IPS-18c (cell line): Measurements from ENCODE around the gene PAEP.

Source experiments
- H3K4me3 ChIP-seq: 2 replicates; pipeline ENCODE4 v1.7.0; 2013; ENCODE audit warnings: low read depth, mild to moderate bottlenecking, low read length, moderate library complexity; ENCODE audit not compliant: insufficient read depth
- H3K9me3 ChIP-seq: one replicate; pipeline ENCODE4 v1.6.1; 2013; ENCODE audit warnings: mild to moderate bottlenecking, low read length, moderate library complexity; ENCODE audit not compliant: control insufficient read depth, insufficient read depth

Gene PAEP

GRCh38 chr9:135612981-135613910 lies 51.7 kb downstream of the PAEP start:
- Histone ChIP-seq H3K4me3 (no peak overlapping the region), H3K9me3 (no peaks in the 10 kb centered on the region)

GRCh38 chr9:135613946-135614805 lies 52.6 kb downstream of the PAEP start:
- H3K9me3 ChIP-seq, result no peaks in the 10 kb centered on the region
- H3K4me3 ChIP-seq, result no peak overlapping the region

- Histone ChIP-seq H3K4me3 (no peak overlapping the region), H3K9me3 (no peaks in the 10 kb centered on the region)
Observed at GRCh38 chr9:135614821-135615665, 53.5 kb downstream of the PAEP start.

GRCh38 chr9:135615666-135616618 lies 54.4 kb downstream of the PAEP start:
- H3K4me3 ChIP-seq, result no peak overlapping the region

More at GRCh38 chr9:135615666-135616618, 54.4 kb downstream of the PAEP start:
- H3K9me3 ChIP-seq, result no peaks in the 10 kb centered on the region
